Epithelial cell of umbilical artery (primary cell): ENCODE data around the gene RICTOR. TPM values are rescaled to one million over a fixed set of nuclear protein-coding genes. Genes with fewer than 3 reads are reported as not detected.

Experiments used
- total RNA-seq: library from RNA; depleted of rRNA; stranded (reverse); fragments of >200 nt; gene quantifications from 2 replicates; pipeline ENCODE4 v1.2.3, GENCODE V29; 2014

RICTOR gene, protein sequence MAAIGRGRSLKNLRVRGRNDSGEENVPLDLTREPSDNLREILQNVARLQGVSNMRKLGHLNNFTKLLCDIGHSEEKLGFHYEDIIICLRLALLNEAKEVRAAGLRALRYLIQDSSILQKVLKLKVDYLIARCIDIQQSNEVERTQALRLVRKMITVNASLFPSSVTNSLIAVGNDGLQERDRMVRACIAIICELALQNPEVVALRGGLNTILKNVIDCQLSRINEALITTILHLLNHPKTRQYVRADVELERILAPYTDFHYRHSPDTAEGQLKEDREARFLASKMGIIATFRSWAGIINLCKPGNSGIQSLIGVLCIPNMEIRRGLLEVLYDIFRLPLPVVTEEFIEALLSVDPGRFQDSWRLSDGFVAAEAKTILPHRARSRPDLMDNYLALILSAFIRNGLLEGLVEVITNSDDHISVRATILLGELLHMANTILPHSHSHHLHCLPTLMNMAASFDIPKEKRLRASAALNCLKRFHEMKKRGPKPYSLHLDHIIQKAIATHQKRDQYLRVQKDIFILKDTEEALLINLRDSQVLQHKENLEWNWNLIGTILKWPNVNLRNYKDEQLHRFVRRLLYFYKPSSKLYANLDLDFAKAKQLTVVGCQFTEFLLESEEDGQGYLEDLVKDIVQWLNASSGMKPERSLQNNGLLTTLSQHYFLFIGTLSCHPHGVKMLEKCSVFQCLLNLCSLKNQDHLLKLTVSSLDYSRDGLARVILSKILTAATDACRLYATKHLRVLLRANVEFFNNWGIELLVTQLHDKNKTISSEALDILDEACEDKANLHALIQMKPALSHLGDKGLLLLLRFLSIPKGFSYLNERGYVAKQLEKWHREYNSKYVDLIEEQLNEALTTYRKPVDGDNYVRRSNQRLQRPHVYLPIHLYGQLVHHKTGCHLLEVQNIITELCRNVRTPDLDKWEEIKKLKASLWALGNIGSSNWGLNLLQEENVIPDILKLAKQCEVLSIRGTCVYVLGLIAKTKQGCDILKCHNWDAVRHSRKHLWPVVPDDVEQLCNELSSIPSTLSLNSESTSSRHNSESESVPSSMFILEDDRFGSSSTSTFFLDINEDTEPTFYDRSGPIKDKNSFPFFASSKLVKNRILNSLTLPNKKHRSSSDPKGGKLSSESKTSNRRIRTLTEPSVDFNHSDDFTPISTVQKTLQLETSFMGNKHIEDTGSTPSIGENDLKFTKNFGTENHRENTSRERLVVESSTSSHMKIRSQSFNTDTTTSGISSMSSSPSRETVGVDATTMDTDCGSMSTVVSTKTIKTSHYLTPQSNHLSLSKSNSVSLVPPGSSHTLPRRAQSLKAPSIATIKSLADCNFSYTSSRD (N-terminal part only)
- 83.0 and 96.1 TPM in 2 replicates for total RNA-seq

DNA sequence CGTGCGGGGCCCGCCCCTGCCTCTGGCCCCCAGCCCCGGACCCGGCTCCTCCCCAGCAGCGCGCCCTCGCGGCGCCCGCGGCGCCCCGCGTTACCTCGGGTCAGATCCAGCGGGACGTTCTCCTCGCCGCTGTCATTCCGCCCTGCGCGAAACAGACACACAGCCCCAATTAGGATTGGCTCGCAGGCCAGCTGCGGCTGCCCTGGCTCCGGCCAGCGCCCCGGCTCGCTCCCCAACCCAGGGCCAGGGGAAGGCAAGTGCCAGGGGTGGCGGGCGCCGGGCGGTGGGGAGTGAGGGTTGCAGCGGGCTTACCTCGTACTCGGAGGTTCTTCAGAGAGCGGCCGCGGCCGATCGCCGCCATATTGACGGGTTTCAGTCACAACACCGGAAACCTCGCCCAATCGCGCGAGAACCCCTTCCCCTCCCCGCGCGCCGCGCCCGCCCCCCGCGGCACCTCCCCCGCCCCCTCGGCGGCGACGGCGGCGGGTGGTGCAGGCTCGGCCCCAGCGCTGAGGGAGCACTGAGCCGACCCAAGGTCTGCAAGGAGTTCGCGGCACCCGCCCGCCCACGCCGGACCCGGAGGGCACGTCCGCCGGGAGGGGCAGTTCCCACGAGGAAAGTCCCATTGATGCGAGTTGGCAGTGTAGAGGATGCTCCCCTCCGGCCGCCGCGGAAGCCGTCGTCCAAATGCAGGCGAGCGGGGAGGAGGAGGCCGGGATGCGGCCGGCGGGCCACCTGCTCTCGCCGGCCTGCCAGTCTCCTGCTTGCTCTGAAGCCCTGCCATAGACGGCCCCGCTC, at the start of gene RICTOR:
RICTOR (minus strand) TSS at position 383 of the 798 bp plus-strand sequence; CDS start at position 361, 22 bp downstream.

Other genes starting within 250 kb of the RICTOR start
- 21.4 and 29.9 TPM in 2 replicates for gene OSMR, start 228.4 kb downstream of the RICTOR start, total RNA-seq
- gene FYB1, start 145.2 kb upstream of the RICTOR start, total RNA-seq: 0.65 TPM in 1 of 2 replicates, not detected in the other